OCI-LY7 (cell line): ENCODE data around the gene MYO1B. TPM values are rescaled to one million over a fixed set of nuclear protein-coding genes. Genes with fewer than 3 reads are reported as not detected.

Experiments
- Bru-seq: library from RNA; stranded (reverse); fragments of 400-500 nt; gene quantifications from one replicate; lab custom pipeline; 2021; lab: Mats Ljungman, UMichigan
- BruChase-seq, 2 experiments: library from RNA; stranded (reverse); fragments of 400-500 nt; gene quantifications; one replicate each; lab custom pipeline; 2021; lab: Mats Ljungman, UMichigan
- BruUV-seq: library from RNA; stranded (reverse); fragments of 400-500 nt; replicated peaks from 2 replicates; lab custom pipeline; 2021; lab: Mats Ljungman, UMichigan
- CTCF ChIA-PET: fragments of 300-600 bp; sonication (Branson Sonifier 250); formaldehyde crosslinking; loops from one replicate; lab custom pipeline; 2022; ENCODE audit warnings: antibody characterized with exemption; ENCODE audit not compliant: unreplicated experiment; lab: Charles Lee
- POLR2A ChIA-PET: fragments of 300-600 bp; sonication (Branson Sonifier 250); formaldehyde crosslinking; loops from one replicate; lab custom pipeline; 2022; ENCODE audit warnings: antibody characterized with exemption; lab: Charles Lee
- DNase-seq: peaks from one replicate; pipeline ENCODE4 v3.0.0-alpha.2; 2015; ENCODE audit warnings: low spot score
- H2AFZ ChIP-seq: fragments of 200-600 bp; sonication (generic), shearing (Covaris generic); 2 replicates; pipeline ENCODE4 v1.6.1; 2014; ENCODE audit warnings: mild to moderate bottlenecking, antibody characterized with exemption, low read length, moderate library complexity
- H3K27ac ChIP-seq: fragments of 200-600 bp; sonication (generic); 2 replicates; pipeline ENCODE4 v1.5.1; 2014; ENCODE audit warnings: mixed run types, low read depth, mild to moderate bottlenecking, moderate library complexity, low read length, inconsistent platforms; ENCODE audit not compliant: poor library complexity, severe bottlenecking
- H3K36me3 ChIP-seq: fragments of 200-600 bp; sonication (generic); 2 replicates; pipeline ENCODE4 v1.6.1; 2014; ENCODE audit warnings: mild to moderate bottlenecking, antibody characterized with exemption, low read length, moderate library complexity, mixed read lengths; ENCODE audit not compliant: insufficient read depth
- H3K4me1 ChIP-seq: fragments of 200-600 bp; sonication (generic); 2 replicates; pipeline ENCODE4 v1.5.1; 2014; ENCODE audit warnings: mild to moderate bottlenecking, low read length; ENCODE audit not compliant: insufficient read depth, poor library complexity, severe bottlenecking
- H3K4me2 ChIP-seq: fragments of 200-600 bp; sonication (generic); 2 replicates; pipeline ENCODE4 v1.6.1; 2014; ENCODE audit warnings: mild to moderate bottlenecking, low read length
- H3K4me3 ChIP-seq: fragments of 200-600 bp; sonication (generic); 2 replicates; pipeline ENCODE4 v1.5.1; 2014; ENCODE audit warnings: mild to moderate bottlenecking, low read depth, low read length; ENCODE audit not compliant: poor library complexity, severe bottlenecking
- H3K79me2 ChIP-seq: fragments of 200-600 bp; sonication (generic); 2 replicates; pipeline ENCODE4 v1.6.1; 2016; ENCODE audit warnings: low read depth, mild to moderate bottlenecking, low read length, moderate library complexity, mixed read lengths; ENCODE audit not compliant: insufficient read depth
- H3K9me2 ChIP-seq: fragments of 200-600 bp; sonication (generic); 2 replicates; pipeline ENCODE4 v1.6.1; 2016; ENCODE audit warnings: mild to moderate bottlenecking, low read length, mixed read lengths; ENCODE audit not compliant: insufficient read depth
- H3K9me3 ChIP-seq: fragments of 200-600 bp; sonication (generic); 2 replicates; pipeline ENCODE4 v1.6.1; 2014; ENCODE audit warnings: mild to moderate bottlenecking, mixed run types, low read length, mixed read lengths
- H4K20me1 ChIP-seq: fragments of 200-600 bp; sonication (generic); 2 replicates; pipeline ENCODE4 v1.6.1; 2014; ENCODE audit warnings: mild to moderate bottlenecking, antibody characterized with exemption, low read length, moderate library complexity, mixed read lengths; ENCODE audit not compliant: insufficient read depth
- CTCF ChIP-seq: fragments of 200-600 bp; sonication (generic); conservative IDR thresholded peaks from 2 replicates; pipeline ENCODE4 v1.5.1; 2014; ENCODE audit warnings: mild to moderate bottlenecking, antibody characterized with exemption, low read length, moderate library complexity, mixed read lengths
- EZH2phosphoT487 ChIP-seq: fragments of 200-600 bp; sonication (generic); IDR thresholded peaks from 2 replicates; pipeline ENCODE4 v1.6.1; 2018; ENCODE audit warnings: low read depth, borderline replicate concordance, mild to moderate bottlenecking, mixed run types, antibody characterized with exemption, low read length, moderate library complexity, mixed read lengths
- intact Hi-C: fragments of 100-400 bp; cut with micrococcal nuclease; formaldehyde crosslinking; loops from one replicate; pipeline ENCODE4 v1.10.0; 2022; ENCODE audit not compliant: unreplicated experiment
- long read RNA-seq: library from polyadenylated mRNA; stranded (forward); transcript quantifications from one replicate; pipeline ENCODE4 v2.0.0, GENCODE V29; 2022
- total RNA-seq, 2 experiments: library from RNA; depleted of rRNA in 1 of 2; stranded (reverse); fragments of >200 nt in 1 of 2; shearing (Covaris generic) in 1 of 2; gene quantifications; 2 replicates each; pipeline ENCODE4 v1.2.3, GENCODE V29; 2014 to 2022

Gene MYO1B
- total RNA-seq (2014; rRNA removed; shearing (Covaris generic)) (not detected in 2 replicates), total RNA-seq (2022) (not detected in 2 replicates), Bru-seq, nascent RNA (percentile 11 among the genes with signal in this experiment), BruChase-seq, experiment 1, labeled RNA remaining after a 6-hour chase (percentile 2 among the genes with signal in this experiment), BruChase-seq, experiment 2, labeled RNA remaining after a 2-hour chase (percentile 9 among the genes with signal in this experiment)
- long read RNA-seq: 0 reads

GRCh38 chr2:191245046-191245868, at the start of gene MYO1B:
TSS of gene MYO1B (plus strand) at chr2:191245404. CDS start at chr2:191276896, 31,492 bp downstream.
- Histone ChIP-seq H3K9me2 (no peaks in the 10 kb centered on the region), H2AFZ (no peak within 1 kb of the TSS), H3K9me3 (no peaks in the 10 kb centered on the region), H4K20me1 (no peaks in the 10 kb centered on the region), H3K27ac (no peak within 1 kb of the TSS), H3K79me2 (no peaks in the 10 kb centered on the region), H3K36me3 (no peaks in the 10 kb centered on the region), H3K4me3 (no peak within 1 kb of the TSS), H3K4me1 (no peaks in the 10 kb centered on the region), H3K4me2 (no peak within 1 kb of the TSS)
- DNase-seq: no peak
- CTCF ChIA-PET: no interaction called here
- intact Hi-C loops: no loop called here
- no TSS peak for BruUV-seq
- POLR2A ChIA-PET: no interaction called here
- TF ChIP-seq EZH2phosphoT487: no peak

- CTCF ChIA-PET: no interaction called here
- Histone ChIP-seq H3K4me1 (no peaks in the 10 kb centered on the region), H2AFZ (no peak overlapping the region), H3K9me3 (no peaks in the 10 kb centered on the region), H3K4me2 (no peak overlapping the region), H3K4me3 (no peak overlapping the region), H3K36me3 (no peaks in the 10 kb centered on the region), H4K20me1 (no peaks in the 10 kb centered on the region), H3K9me2 (peaks cover 3% of the 10 kb centered on the region; the same call in 1 of the 2 replicates), H3K79me2 (no peaks in the 10 kb centered on the region), H3K27ac (no peak overlapping the region)
- DNase-seq: no peak
- intact Hi-C loops: no loop called here
- POLR2A ChIA-PET: no interaction called here
- TF ChIP-seq CTCF (no peak), EZH2phosphoT487 (no peak)
- BruUV-seq: no TSS peak
These were observed 48.1 kb upstream of the MYO1B start for GRCh38 chr2:191197096-191197495.

- H3K4me1 ChIP-seq: no peaks in the 10 kb centered on the region
- no peak overlapping the region for H3K4me2 ChIP-seq
- POLR2A ChIA-PET: no interaction called here
- H4K20me1 ChIP-seq: no peaks in the 10 kb centered on the region
- no peaks in the 10 kb centered on the region for H3K9me3 ChIP-seq
- DNase-seq: no peak
- H3K36me3 ChIP-seq: no peaks in the 10 kb centered on the region
- intact Hi-C loops: no loop called here
- H3K4me3 ChIP-seq: no peak overlapping the region
- peaks cover 3% of the 10 kb centered on the region; the same call in 1 of the 2 replicates for H3K9me2 ChIP-seq
- BruUV-seq: no TSS peak
- TF ChIP-seq EZH2phosphoT487: no peak
- CTCF ChIA-PET: no interaction called here
- no peaks in the 10 kb centered on the region for H3K79me2 ChIP-seq
- no peak overlapping the region for H2AFZ ChIP-seq
- H3K27ac ChIP-seq: no peak overlapping the region
These were observed 46.9 kb upstream of the MYO1B start for GRCh38 chr2:191198271-191198670.
